Fibroblast of villous mesenchyme (primary cell): ENCODE measurements around the gene ARHGAP6. TPM values are rescaled to one million over a fixed set of nuclear protein-coding genes. Genes with fewer than 3 reads are reported as not detected.

Source experiments
- DNase-seq: peaks from one replicate; pipeline ENCODE4 v3.0.0-alpha.2; 2010; ENCODE audit warnings: low read depth
- H3K4me3 ChIP-seq: 2 replicates; pipeline ENCODE4 v1.5.1; 2011; ENCODE audit warnings: low read depth, mild to moderate bottlenecking, low read length
- total RNA-seq: library from RNA; depleted of rRNA; stranded (reverse); fragments of >200 nt; gene quantifications from 2 replicates; pipeline ENCODE4 v1.2.3, GENCODE V29; 2012
- TF ChIP-seq, protein P1 (sequence below): IDR thresholded peaks from 2 replicates; pipeline ENCODE4 v1.5.1; 2012; ENCODE audit warnings: low read depth, mild to moderate bottlenecking, low read length; ENCODE audit not compliant: insufficient read depth

ARHGAP6 gene
- total RNA-seq, 1 donor, result 1.7 TPM

GRCh38 chrX:11666164-11666563, 444 bp upstream of the ARHGAP6 start:
- TF ChIP-seq, protein P1, sequence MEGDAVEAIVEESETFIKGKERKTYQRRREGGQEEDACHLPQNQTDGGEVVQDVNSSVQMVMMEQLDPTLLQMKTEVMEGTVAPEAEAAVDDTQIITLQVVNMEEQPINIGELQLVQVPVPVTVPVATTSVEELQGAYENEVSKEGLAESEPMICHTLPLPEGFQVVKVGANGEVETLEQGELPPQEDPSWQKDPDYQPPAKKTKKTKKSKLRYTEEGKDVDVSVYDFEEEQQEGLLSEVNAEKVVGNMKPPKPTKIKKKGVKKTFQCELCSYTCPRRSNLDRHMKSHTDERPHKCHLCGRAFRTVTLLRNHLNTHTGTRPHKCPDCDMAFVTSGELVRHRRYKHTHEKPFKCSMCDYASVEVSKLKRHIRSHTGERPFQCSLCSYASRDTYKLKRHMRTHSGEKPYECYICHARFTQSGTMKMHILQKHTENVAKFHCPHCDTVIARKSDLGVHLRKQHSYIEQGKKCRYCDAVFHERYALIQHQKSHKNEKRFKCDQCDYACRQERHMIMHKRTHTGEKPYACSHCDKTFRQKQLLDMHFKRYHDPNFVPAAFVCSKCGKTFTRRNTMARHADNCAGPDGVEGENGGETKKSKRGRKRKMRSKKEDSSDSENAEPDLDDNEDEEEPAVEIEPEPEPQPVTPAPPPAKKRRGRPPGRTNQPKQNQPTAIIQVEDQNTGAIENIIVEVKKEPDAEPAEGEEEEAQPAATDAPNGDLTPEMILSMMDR, result no peak
- H3K4me3 ChIP-seq, result peak overlapping the region; percentile 61
- DNase-seq, result no peak

GRCh38 chrX:11664211-11665167, 1.2 kb downstream of the ARHGAP6 start:
- peak; percentile 30 for DNase-seq
- TF ChIP-seq, protein P1, result no peak
- peak overlapping the region; percentile 61 for H3K4me3 ChIP-seq

DNA sequence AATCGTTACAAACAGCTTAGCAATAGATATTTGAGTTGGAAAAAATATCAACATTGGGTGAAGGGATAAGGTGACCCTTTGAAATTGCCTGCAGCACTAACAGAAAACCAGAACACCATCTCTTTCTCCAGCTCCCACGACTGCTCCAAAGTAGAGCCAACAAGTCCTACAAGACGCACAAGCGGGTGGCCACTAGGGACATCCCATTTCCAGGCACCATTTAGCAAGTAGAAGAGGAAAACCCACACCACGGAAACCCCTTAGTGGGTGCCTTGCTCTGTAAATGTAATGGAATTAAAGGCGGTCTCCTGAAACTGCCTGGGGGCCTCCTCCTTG, 1.9 kb downstream of the ARHGAP6 start:
- DNase-seq, result peak; percentile 10
- TF ChIP-seq, protein P1, result peak; percentile 18
- H3K4me3 ChIP-seq, result peak overlapping the region; percentile 61

DNA sequence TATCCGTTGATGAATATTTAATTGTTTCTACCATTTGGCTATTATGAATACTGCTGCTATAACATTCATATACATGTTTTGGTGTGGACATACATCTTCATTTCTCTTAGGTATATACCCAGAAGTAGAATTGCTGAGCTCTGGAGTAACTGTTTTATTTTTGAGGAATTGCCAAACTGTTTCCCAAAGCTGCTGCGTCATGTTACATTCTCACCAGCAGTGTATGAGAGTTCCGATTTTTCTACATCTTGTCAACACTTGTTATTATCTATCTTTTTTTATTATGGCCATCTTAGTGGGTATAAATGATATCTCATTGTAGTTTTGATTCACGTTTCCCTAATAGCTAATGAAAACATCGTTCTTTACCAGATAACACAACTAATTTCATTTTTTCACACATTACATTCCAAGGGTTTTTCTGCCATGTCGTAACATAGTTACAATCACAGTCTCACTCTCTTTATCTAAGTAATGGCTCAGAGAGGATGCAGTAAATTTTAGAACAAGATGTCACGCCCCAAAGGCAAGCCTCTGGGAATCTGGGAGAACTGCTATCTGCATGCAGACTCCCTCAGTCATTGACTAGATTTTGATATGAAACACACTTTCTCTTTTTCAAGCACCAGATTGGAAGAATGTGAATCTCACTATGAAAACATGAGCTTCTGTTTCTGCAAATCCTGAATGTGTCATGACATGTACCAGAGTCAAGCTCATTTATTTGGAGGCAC, 10.3 kb downstream of the ARHGAP6 start:
- H3K4me3 ChIP-seq, result no peak overlapping the region
- TF ChIP-seq, protein P1, result no peak
- peak; percentile 57 for DNase-seq

DNA sequence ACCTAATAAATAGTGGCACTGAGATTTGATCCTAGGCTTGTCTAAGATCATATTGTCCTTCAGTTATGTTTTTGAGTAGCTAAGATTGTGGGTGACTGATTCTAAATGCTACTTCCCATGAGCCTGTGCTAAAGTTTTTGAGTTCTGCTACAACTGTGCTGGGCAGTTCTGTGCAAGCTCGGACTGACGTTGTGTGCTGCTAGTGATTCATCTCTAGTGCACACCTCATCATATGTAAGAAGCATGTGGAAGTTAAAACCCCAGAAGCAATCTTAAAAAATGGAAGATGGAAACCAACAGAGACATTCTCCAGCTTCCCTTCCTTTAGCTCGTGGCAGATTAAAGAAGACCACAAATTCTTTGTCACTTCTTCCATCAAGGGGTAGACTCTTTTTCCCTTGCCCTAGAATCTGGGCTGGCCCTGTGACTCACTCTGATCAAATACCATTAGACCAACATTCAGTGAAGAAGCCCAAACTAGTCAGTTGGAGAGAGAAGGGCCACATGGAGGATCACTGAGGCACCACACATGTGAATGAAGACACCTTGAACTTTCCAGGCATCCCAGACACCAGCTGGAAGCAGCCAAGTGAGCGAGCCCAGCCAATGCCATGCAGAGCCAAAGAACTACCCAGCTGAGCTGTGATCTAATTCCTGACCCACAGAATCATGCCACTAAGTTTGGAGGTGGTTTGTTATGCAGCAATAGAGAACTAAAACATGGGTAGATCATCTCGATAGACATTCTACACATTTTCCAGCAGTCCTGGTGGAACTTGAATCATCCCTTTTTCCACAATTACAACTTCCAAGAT, 16.8 kb downstream of the ARHGAP6 start:
- no peak overlapping the region for H3K4me3 ChIP-seq
- TF ChIP-seq, protein P1, result no peak
- no peak for DNase-seq

DNA sequence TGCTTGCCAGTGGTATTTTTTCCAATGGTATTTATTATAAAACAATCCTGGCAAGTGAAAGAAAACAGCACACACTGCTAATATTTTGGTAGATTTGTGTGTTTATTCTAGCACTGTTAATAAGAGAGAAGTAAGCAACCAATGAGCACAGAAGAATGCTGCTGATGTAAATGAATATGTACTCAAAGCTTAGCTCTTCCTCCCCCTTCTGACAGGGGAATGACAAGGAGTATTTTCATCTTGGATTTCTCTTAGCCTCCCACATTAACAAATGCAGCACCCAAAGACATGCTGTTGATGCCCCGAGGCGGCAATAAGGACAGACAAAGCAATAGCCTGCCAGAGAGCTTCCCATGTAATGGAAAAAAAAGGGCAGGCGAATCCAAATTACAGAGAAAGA, 18.6 kb downstream of the ARHGAP6 start:
- peak; percentile 58 for DNase-seq
- TF ChIP-seq, protein P1, result no peak
- H3K4me3 ChIP-seq, result no peak overlapping the region
